ENCODE results near the gene HOXD9.

- no peak for TF ChIP-seq POLR2A (IDR thresholded peaks at IDR 0.05)
- no peak for TF ChIP-seq POLR2AphosphoS5 (IDR thresholded peaks at IDR 0.05)
These were observed 41.8 kb upstream of the HOXD9 start for GRCh38 chr2:176080540-176081375.

All from spleen (tissue), 3 donors.